ENCODE data around the gene RPUSD2.

The RPUSD2 gene, protein sequence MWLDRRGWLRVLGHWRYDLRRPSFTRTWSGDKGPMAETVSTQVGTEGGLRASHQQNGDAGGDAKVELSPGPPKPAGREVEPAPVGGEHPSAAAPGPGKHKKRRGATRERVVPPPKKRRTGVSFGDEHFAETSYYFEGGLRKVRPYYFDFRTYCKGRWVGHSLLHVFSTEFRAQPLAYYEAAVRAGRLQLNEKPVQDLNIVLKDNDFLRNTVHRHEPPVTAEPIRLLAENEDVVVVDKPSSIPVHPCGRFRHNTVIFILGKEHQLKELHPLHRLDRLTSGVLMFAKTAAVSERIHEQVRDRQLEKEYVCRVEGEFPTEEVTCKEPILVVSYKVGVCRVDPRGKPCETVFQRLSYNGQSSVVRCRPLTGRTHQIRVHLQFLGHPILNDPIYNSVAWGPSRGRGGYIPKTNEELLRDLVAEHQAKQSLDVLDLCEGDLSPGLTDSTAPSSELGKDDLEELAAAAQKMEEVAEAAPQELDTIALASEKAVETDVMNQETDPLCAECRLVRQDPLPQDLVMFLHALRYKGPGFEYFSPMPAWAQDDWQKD

DNA sequence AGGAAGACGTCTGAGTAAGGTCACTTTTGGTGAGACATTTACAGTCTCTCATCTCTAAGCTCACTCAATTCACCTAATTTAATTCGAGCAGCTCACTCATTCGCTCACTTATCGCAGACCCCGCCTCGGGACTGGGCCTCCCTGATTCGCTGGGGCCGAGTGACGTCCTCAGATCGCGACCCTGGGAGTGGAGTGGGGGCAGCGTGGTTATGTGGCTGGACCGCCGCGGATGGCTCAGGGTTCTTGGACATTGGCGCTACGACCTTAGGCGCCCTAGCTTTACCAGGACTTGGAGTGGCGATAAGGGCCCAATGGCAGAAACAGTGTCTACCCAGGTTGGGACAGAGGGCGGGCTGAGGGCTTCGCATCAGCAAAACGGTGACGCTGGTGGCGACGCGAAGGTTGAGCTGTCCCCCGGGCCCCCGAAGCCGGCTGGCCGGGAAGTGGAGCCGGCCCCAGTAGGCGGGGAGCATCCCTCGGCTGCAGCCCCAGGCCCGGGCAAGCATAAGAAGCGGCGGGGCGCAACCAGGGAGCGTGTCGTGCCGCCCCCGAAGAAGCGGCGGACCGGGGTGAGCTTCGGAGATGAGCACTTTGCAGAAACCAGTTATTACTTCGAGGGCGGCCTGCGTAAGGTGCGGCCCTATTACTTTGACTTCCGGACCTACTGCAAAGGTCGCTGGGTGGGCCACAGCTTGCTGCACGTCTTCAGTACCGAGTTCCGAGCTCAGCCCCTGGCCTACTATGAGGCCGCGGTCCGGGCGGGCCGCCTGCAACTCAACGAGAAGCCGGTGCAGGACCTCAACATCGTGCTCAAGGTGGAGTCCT lies at the start of gene RPUSD2:
Gene RPUSD2, plus strand, starts transcription at position 171 of the 825 bp plus-strand sequence. Its CDS starts 39 bp downstream, at position 210.
- FAIRE-seq, result peak; percentile 41

GRCh38 chr15:40523611-40524010 lies 45.5 kb upstream of the RPUSD2 start:
- no peak for FAIRE-seq

GRCh38 chr15:40525855-40526254 lies 43.2 kb upstream of the RPUSD2 start:
- no peak for FAIRE-seq

DNA sequence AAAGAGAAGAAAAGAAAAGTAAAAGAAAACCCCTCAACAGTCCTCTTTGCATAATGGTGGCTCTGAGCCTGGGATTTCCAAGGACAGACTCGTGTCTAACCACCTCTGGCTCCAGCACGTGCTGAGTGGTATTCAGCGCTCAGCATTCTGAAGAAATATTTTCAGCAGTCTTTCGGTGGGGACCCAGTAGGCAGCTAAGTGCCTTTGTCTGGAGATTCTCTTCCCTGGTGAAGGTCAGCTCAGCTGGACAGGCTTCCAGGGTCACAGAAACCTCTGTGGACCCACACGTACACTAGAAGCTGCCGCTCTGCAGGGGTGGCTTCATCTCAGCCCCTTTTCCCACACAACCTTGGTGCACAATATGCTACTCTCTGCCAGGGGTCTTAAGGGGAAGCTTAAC lies 40.3 kb upstream of the RPUSD2 start:
- FAIRE-seq, result no peak

- FAIRE-seq, result no peak
Measured at GRCh38 chr15:40533763-40534364, 35.2 kb upstream of the RPUSD2 start.

DNA sequence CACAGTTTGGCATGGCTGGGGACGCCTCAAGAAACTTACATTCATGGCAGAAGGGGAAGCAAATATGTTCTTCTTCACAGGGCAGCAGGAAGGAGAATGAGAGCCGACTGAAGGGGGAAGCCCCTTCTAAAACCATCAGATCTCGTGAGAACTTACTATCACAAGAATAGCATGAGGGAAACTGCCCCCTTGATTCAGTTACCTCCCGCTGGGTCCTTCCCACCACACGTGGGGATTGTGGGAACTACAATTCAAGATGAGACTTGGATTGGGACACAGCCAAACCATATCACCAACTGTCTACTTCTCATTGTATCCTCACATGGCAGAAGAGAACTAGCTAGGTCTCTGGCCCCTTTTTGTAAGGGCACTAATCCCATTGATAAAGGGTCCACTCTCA lies 34.7 kb upstream of the RPUSD2 start:
- no peak for FAIRE-seq

- no peak for FAIRE-seq
Measured at GRCh38 chr15:40536501-40536900, 32.6 kb upstream of the RPUSD2 start.

- no peak for FAIRE-seq
Measured at GRCh38 chr15:40538976-40539375, 30.1 kb upstream of the RPUSD2 start.

GRCh38 chr15:40543082-40543481 lies 26.0 kb upstream of the RPUSD2 start:
- no peak for FAIRE-seq

GRCh38 chr15:40543631-40544294 lies 25.3 kb upstream of the RPUSD2 start:
- no peak for FAIRE-seq

DNA sequence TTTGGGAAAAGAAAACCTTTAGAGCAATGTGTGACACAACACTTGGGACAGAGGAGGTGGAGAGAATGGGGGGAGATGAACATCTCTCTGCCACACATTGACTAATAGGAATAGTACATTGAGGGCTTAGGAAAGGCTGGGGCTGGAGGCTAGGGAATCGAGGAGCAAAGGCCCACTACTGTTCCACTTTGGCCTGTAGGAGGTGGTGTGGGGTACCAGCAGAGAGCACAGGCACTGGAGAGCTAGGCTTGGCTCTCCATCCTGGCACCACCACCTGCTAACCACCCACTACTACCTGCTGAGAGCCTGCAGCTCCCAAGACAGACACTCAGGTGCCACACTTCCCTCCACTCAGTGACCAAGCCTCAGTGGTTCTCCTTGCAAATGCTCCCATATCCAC lies 23.6 kb upstream of the RPUSD2 start:
- FAIRE-seq, result no peak

- no peak for FAIRE-seq
Measured at GRCh38 chr15:40548610-40549009, 20.5 kb upstream of the RPUSD2 start.

DNA sequence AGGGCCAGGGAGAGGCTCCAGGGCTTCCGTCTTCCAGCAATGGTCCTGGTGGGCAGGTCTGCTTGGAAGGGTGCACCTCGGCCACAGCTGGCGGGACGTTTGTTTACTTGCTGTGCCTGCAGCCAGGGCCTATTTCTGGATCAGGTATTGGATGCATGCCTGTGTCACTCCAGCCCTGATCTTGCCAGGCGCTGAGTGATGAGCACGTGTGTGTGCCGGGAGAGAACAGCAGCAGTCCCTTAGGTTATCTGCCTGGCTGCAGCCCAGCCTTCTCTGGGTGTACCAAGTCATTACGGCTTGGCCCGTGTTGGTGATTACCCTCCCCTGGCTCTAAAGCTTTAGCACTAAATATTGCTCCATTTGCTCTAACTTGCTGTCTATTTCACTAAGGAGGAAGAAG lies 19.2 kb upstream of the RPUSD2 start:
- FAIRE-seq, result no peak

DNA sequence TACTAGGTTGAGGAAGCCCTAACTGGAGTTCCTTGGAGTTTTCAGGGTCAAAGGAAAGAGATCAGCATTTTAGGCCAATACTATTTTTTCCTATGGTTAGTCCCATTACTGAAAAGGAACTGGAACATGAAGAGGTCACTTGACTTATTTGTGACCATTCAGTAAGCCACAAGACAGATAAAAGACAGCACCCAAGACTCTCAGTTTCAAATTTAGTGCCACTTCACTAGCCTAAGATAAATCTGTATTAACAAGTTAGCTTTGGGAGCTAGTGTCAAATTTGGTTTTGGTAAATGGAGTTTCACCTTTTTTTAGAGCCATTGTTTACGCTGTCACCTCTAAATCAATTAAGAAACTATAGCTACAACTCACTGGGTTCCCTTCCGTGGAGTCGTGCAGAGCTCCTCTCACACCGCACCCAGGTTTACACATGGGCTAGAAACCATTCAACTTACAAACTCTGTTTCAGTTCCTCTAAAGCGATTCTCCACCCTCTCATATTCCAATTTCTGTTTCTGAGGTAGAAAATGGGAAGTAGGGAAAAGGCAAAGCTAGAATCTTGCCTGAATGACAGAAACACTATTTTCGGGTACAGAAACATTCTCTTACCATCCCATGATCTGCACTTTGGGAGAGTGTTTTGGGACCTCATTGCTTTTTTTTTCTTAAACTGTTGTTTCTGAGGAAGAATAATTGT lies 18.6 kb upstream of the RPUSD2 start:
- no peak for FAIRE-seq

DNA sequence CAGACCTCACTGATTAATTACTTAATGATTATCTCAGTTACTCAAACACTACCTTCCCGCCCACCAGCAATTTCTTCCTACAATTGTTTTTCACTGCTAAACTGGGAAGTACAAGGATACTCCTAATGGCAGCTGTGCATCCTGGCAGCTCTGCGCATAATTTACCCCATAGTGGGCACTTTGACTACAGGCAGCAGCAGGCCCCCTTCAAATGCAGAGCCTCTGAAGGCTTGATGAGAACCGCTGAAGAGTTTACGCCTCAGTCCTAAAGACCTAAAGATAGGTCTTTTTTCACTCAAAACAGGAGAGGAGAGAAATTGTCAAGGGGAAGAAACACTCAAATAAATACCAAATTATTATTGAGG lies 15.0 kb upstream of the RPUSD2 start:
- no peak for FAIRE-seq

DNA sequence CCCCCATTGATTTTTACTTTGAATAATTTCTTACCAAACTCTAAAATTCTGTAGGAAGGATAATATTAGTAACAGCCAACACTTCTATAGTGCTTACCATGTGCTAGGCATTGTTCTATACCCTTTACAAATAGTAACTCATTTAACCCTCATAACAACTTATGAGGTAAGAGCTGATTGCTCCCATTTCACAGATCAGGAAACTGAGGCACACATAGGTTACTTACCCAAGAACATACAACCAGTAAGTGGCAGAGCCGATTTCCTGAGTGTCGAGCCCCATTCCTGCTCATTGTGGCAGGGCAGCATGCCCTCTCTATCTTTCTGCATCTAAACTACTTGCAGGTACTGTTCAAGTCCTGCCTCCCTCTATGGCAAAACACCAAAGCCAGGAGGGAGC lies 13.2 kb upstream of the RPUSD2 start:
- no peak for FAIRE-seq

GRCh38 chr15:40558952-40559742 lies 10.0 kb upstream of the RPUSD2 start:
- no peak for FAIRE-seq

- no peak for FAIRE-seq
Measured at GRCh38 chr15:40562691-40563090, 6.4 kb upstream of the RPUSD2 start.

DNA sequence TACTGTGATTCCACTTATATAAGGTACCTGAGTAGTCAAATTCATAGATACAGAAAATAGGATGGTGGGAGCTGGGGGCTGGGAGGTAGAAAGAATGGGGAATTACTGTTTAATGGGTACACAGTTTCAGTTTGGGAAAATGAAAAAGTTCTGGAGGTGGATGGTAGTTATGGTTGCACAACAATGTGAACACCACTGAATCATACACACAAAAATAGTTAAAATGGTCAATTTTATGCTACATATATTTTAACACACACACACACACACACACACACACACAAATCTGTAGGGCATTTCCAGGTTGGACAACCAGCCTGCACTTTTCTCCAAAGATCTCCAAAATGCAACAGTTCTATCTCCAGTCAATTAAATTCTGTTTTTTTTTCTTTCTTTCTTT lies 5.7 kb upstream of the RPUSD2 start:
- no peak for FAIRE-seq

DNA sequence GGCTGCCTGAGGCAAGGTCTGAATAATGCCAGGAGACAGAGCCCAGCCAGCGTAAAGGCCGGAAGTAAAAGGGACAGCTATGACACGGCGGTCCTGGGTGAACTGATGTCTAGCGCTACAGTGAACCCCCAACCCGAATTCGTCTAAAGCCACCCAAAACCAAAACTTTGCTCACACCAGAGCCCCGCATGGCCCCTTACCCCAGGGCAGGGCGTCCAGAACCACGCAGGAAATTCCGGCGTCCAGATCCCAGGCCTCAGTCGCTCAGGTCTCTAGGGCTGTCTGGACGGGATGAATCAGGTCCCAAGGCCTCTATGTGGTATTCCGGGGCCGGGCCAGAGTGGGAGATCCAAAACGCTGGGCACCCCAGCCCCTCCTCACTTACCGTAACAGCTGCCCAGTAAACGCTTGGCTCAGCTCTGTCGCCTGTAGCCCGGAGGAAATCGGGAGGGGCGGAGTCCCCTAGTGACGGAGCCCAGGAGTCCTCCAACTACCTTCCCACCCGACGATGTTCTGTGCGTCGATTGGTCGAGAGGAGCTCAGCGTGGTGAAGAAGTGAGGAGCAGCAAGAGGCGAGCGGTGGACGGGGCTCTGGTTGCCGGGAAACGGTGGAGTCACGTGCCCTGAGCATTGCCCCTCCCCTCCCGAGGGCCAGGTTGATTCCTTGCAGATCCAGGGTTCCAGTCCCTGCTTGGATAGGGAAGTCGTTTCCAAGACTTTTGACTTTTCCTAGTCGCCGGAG lies 4.3 kb upstream of the RPUSD2 start, which contains the start of gene CCDC32:
Gene CCDC32, minus strand, starts transcription at position 452 of the 742 bp plus-strand sequence. CDS start 2,027 bp downstream, outside the sequence.
- peak; percentile 94 for FAIRE-seq
